Measurements from ENCODE around the gene BACH1.
"Not testable (repeated sequence)": the region's sequence is repeated elsewhere in the genome, so short reads cannot be mapped to it uniquely, and the experiment has no call there.

BACH1 gene

GRCh38 chr21:29350246-29350779 lies 51.6 kb downstream of the BACH1 start:
- no peak for DNase-seq

DNA sequence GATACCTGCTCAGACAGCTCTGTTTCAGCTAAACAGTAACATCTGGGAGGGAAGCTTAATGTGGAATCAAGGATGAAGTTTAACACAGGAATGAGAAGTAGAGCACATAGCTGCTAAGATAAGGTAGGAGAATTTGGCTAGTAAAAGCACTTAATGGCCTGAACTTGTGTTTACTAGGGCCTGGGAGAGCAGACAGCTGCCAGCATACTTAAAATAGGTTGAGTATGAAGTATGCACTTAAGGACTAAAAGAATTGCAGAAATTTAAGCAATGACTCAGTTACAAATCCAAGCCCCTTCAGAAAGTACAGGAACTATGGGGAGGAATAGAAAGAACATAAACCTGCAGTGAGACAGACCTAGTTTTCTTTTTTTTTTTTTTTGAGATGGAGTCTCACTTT lies 53.0 kb downstream of the BACH1 start:
- DNase-seq, result no peak

GRCh38 chr21:29355043-29355710 lies 56.5 kb downstream of the BACH1 start:
- DNase-seq, result not testable (repeated sequence)

DNA sequence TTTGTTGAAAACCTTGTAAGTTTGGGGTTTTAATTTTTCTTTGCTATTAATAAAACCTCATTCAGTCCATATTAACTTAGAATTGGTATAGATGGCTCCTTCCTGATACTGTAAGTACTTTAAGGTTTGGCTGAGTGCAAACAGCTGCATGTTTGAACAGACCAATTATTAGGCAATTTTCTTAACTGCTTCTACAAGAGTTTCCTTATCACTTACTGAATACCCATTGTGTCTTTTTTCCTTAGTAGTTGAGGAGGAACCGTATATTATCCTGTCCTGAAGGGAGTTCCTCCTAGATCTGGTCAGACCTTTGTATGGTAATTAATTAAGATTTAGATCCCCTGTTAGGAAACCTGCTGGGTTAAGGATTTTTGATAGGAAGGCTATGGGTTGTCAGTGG lies 57.6 kb downstream of the BACH1 start:
- DNase-seq, result not testable (repeated sequence)

DNA sequence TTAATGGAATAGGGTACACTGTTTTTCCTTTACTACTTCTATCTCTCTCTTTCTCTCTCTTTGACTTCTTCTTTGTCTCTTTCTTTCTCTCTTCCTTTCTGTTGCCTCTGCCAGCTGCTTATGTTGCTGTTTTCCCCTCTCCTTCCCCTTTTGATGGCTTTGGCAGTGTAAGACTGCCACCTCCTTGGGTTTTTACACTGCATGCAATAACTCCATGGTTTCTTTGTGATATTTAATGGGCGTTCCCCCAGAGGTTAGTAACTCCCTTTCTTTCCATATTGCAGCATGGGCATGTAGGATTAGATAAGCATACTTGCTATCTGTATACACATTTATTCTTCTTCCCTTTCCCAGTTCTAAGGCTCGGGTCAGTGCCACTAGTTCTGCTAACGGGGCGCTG lies 58.1 kb downstream of the BACH1 start:
- DNase-seq, result not testable (repeated sequence)

DNA sequence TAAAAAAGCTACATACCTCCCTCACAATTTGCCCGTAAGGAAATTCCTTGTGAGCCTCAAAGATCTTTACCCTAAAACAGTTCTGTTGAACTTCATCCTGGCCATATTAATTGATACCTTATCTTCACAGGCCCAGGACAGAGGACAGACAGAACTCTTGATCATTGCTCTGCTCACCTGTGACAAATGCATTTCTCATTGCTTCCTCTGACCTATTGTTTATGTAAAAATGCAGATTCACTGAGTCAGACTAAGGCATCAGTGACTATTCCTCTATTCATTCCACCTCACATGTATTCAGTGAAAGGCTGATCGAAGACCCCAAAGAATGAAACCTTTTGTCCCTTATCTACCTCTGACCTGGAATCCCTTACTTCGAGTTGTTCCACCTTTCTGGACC lies 61.0 kb downstream of the BACH1 start:
- no peak for DNase-seq

DNA sequence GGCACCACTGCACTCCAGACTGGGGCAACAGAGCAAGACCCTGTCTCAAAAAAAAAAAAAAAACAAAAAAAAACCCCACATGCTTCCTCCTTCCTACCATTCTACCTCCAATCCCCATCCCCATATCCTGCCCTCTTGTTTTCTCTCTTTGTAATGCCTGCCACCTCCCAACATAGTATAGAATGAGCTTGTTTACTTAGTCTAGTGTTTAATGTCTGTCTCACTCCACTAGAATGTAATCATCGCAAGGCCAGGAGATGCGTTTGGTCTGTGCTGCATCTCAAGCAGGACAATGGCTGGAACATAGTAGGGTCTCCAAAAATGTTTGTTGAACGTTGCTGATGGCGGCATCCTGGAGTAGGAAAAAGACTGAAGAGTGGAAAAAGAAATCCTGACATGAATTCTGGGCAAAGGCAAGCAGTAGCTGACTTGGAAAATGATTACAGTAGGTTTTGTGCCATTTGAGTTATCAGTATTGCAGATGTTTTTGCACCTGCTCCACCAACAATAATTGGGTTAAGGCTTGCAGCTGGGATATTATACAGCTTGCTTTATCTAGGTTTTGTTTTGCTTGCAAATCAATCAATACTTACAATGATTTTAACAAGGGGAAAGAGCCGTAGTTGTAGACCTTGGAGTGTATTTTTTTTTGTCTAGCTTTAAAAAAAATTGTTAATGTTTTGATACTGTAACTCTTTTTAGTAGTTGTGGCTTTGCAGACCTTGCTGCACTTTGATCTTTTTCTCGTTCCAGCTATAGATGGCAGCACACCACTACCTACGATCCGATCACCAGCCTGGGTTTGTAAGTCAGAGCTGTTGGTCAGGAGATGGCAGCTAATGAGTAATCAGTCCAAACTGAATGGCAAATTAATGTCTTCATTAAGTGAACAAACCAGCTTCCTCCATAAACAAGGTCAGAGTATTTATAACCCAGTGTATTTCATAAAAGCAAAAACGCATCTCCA lies 62.4 kb downstream of the BACH1 start:
- no peak for DNase-seq

- no peak for DNase-seq
Measured at GRCh38 chr21:29362758-29363157, 64.0 kb downstream of the BACH1 start.

DNA sequence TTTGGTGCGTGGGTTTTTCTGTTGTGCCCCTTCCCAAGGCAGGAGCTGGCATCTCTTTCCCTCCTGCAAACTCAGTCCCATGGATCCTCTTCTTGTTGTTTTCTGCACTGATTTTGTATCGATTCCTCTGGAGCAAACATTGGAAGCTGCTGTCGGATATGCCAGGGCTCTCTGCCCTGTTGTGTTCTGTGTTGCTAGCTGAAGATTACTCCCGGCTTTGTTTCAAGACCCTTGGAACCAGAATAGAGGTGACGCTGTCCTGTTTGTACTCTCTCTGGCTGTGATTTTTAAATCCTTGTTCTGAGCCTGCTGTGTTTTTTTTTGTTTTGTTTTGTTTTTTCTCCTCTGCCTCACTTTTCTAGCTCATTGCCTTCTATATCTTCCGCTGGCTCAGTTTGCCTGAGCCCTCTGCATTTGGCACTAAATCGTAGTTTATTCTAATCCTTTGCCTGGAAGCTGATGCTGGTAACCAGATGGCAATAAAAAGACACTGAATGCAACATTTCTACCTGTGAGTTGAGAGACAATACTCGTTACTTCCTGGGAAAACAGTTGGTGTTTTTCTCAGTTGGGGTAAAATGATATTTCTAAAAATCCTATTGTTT lies 67.0 kb downstream of the BACH1 start:
- no peak for DNase-seq

DNA sequence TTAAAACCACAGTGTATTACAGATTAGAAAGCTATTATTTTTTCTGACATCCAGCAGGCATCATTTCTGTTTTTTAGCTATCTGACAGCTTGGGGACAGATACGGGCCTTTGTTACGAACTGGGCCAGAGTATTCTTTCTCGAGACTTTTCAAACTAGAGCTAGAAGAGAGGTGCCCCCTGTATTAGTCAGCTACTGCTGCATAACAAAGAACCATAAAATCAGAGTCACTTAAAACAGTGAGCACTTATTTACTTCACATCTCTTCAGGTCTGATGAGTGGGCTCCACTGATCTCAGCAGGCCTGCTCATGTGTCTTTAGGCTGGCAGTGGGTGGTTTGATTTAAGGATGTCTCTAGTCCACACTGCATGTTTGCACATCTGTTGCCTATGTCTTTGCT lies 67.8 kb downstream of the BACH1 start:
- DNase-seq, result no peak

DNA sequence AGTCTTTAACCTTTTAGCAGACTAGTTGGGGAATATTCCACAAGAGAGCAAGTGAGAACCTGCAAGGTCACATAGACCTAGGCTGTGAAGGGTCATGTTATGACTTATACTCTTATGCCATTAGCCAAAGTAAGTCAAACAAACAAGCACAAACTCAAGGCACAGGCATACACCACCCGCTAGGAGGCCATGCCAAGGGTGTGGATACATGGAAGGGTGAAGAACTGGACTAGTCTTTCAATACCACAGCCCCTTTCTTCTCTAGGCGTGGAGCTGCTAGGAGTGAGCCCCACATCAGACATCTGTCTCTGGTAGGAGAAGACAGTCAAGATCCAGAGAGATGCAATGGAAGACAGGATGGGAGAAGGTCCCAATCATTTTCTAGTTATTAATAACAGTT lies 68.6 kb downstream of the BACH1 start:
- no peak for DNase-seq

DNA sequence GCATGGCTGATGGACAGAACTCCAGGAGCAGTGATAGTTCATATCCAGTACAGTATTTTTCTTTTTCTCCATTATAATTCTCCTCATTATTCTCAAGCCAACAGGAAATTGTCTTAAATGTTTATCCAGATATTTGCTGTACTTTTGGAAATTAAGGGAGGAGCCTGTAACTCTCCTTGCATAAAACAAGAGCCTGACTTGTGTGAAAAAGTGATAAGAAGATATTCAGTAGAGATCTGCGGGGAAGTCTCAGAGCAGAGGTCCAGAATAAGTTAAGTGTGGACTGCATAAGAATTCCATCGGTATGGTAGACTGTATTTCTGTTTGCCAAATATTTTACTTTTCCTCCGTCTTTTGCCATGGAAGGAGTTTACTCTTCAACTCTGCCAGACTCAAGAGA lies 70.2 kb downstream of the BACH1 start:
- no peak for DNase-seq

GRCh38 chr21:29371464-29371863 lies 72.7 kb downstream of the BACH1 start:
- no peak for DNase-seq

GRCh38 chr21:29372063-29372802 lies 73.5 kb downstream of the BACH1 start:
- peak; percentile 65 for DNase-seq

- DNase-seq, result no peak
Measured at GRCh38 chr21:29374481-29374880, 75.8 kb downstream of the BACH1 start.

DNA sequence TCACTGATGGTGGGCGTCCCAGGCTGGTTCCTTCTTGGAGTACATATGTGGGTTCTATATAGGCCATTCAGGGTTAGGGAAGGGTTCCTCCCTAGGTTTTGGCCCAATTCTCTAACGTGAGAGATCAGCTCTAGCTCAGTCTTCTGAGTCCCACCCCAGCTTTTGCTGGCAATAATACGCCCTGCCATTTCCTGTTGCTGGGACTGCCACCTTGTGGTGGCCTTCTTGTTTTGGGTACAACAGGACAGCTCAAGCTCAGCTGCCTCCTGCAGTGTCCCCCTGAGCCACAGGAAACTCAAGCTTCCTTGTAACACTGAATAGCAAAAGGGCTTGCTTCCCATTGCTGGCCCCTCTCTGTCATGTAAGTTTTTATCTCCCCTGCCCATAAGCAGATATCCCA lies 77.8 kb downstream of the BACH1 start:
- peak; percentile 30 for DNase-seq

GRCh38 chr21:29377266-29377665 lies 78.5 kb downstream of the BACH1 start:
- DNase-seq, result no peak

DNA sequence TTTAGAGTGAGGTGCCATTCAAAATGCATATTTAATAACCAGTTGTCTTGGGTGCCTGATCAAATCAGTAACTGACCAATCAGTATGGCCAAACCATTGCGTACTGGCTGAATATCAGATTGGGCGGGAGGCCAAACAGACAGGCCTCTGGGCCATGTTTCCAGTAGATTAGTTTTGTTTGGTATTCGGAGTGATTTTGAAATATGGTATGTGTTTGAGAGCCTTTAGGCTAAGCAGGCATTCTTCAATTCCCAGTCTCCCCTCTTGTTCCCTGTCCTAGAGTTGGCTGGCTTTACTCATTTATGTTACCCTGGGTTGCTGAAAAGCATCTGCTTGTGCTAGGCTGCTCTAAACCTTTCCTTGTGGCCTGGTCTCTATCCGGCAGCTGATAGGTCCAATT lies 80.1 kb downstream of the BACH1 start:
- no peak for DNase-seq

GRCh38 chr21:29379517-29380054 lies 80.9 kb downstream of the BACH1 start:
- DNase-seq, result no peak

DNA sequence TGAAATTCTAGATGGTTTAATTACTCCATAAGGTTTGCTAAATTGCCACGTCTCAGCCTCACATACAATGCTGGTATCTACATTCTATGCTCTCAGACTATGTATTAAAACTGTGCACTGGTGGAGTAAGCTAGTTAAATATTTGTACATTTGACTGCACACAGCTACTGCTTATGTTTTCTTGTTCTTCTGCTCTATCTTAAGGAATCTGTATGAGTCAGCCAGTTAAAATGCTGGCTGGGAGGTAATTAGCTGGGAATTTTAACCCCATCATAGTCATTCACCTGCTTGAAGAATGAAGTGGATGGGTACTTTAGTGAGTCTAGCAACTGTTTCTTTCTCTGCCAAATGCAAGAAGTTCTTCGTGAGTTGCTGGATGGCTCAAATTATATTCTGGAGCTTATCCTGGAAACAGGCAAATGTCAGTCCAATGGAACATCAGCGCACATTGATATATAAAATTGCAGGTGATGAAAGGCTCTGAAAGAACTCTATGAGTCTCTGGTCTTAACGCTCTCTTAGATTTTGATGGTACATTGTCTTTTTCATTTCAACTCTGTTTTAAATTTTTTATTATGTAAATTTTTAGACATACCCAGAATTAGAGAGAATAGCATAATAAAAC lies 83.4 kb downstream of the BACH1 start:
- no peak for DNase-seq

DNA sequence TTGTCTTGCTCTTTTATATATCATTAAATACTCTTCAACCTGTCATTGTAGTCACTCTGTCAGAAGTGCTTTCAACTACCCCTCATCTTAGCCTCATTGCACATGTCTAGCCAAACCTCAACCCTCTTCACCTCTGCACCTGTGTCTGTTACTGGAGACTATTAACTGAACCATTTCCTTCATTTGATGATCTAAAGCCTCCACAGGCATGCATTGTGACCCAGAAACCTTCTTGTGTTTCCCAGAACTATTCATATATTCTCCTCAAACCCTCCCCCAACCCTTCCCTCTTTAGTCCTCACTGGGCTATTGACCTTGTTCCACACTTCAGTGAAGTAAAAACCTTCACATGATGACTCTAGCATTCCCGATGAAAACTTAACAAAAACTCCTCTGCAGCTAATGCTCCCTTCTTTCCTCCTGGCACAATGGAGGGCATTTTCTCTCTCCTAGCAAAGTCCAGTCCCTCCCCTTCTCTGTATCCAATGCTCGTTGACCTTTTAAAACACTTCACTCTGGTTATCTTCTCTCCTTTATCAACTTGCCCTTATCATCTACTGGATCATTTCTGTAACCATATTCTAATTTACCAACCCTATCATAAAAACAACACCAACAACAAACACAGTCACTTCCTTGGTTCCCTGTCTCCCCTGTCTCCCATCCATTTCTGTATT lies 86.1 kb downstream of the BACH1 start:
- no peak for DNase-seq
